Esophagus (tissue), 2 donors: ENCODE measurements around the gene LILRB2. TPM values are rescaled to one million over a fixed set of nuclear protein-coding genes. Genes with fewer than 3 reads are reported as not detected.

Experiments used
- H3K27ac ChIP-seq, 2 donors: one replicate each; pipeline ENCODE4 v1.5.1; 2013; ENCODE audit warnings: low read depth in 2 of 2, mild to moderate bottlenecking in 2 of 2, inconsistent platforms in 1 of 2, low read length in 1 of 2, moderate library complexity in 1 of 2
- H3K27me3 ChIP-seq, 2 donors: one replicate each; pipeline ENCODE4 v1.6.1; 2013; ENCODE audit warnings: low read length in 2 of 2, control low read depth in 1 of 2, mild to moderate bottlenecking in 1 of 2; ENCODE audit not compliant: insufficient read depth in 2 of 2, control insufficient read depth in 1 of 2
- H3K36me3 ChIP-seq, 2 donors: one replicate each; pipeline ENCODE4 v1.6.1; 2013; ENCODE audit warnings: low read length in 1 of 2; ENCODE audit not compliant: control insufficient read depth in 2 of 2, insufficient read depth in 2 of 2
- H3K4me1 ChIP-seq, 2 donors: one replicate each; pipeline ENCODE4 v1.6.1; 2013; ENCODE audit warnings: low read length in 1 of 2; ENCODE audit not compliant: control insufficient read depth in 2 of 2, insufficient read depth in 2 of 2
- H3K4me3 ChIP-seq, 2 donors: one replicate each; pipeline ENCODE4 v1.5.1; 2013; ENCODE audit warnings: low read length in 2 of 2, mild to moderate bottlenecking in 2 of 2, low read depth in 1 of 2, moderate library complexity in 1 of 2
- H3K9me3 ChIP-seq, 2 donors: one replicate each; pipeline ENCODE4 v1.6.1; 2013; ENCODE audit warnings: mild to moderate bottlenecking in 2 of 2, low read depth in 1 of 2, low read length in 1 of 2, moderate library complexity in 1 of 2; ENCODE audit not compliant: control insufficient read depth in 2 of 2, insufficient read depth in 1 of 2
- WGBS, 2 donors: extraction: QIAGEN DNeasy Blood & Tissue Kit; methylation state at CpG; one replicate each; pipeline ENCODE4 v1.1.7; 2013; 5-methylcytosine and 5-hydroxymethylcytosine counted together
- polyA plus RNA-seq, 2 donors: library from polyadenylated mRNA; stranded (reverse); fragments of 200-250 nt; gene quantifications; one replicate each; pipeline ENCODE4 v1.2.3, GENCODE V29; 2013
- donor health status: healthy with polysubstance abuse.
- donor health status: Bipolar disorder and iron deficiency.

LILRB2 gene
- polyA plus RNA-seq, 2 donors: 0.39 to 0.67 TPM

GRCh38 chr19:54309811-54310210, 28.9 kb upstream of the LILRB2 start:
- Histone ChIP-seq H3K9me3 (no peaks in the 10 kb centered on the region), H3K4me3 (no peak overlapping the region)
- WGBS, 2 donors: 72 to 74% methylated on average over 12 of the region's 12 CpGs

GRCh38 chr19:54307389-54308020, 26.6 kb upstream of the LILRB2 start:
- Histone ChIP-seq H3K27me3 (peaks cover 0 to 2% of the 10 kb centered on the region in 2 donors), H3K36me3 (no peaks in the 10 kb centered on the region), H3K4me1 (no peaks in the 10 kb centered on the region), H3K4me3 (no peak overlapping the region), H3K27ac (no peak overlapping the region), H3K9me3 (no peaks in the 10 kb centered on the region)
- 86 to 87% methylated on average over 5 of the region's 5 CpGs for WGBS, 2 donors

More at GRCh38 chr19:54309811-54310210, 28.9 kb upstream of the LILRB2 start:
- Histone ChIP-seq H3K27me3 (peaks cover 0 to 2% of the 10 kb centered on the region in 2 donors), H3K4me1 (no peaks in the 10 kb centered on the region), H3K27ac (no peak overlapping the region), H3K36me3 (no peaks in the 10 kb centered on the region)

GRCh38 chr19:54305141-54305540, 24.2 kb upstream of the LILRB2 start:
- 79 to 85% methylated on average over 1 of the region's 1 CpG for WGBS, 2 donors

GRCh38 chr19:54302257-54302656, 21.3 kb upstream of the LILRB2 start:
- WGBS, 2 donors: 62 to 75% methylated on average over 4 of the region's 4 CpGs
- H3K36me3 ChIP-seq: no peaks in the 10 kb centered on the region
- H3K4me3 ChIP-seq: no peak overlapping the region
- H3K27me3 ChIP-seq: peaks cover 0 to 2% of the 10 kb centered on the region in 2 donors
- H3K4me1 ChIP-seq: no peaks in the 10 kb centered on the region
- H3K27ac ChIP-seq: no peak overlapping the region
- no peaks in the 10 kb centered on the region for H3K9me3 ChIP-seq

More at GRCh38 chr19:54305141-54305540, 24.2 kb upstream of the LILRB2 start:
- Histone ChIP-seq H3K27ac (no peak overlapping the region), H3K9me3 (no peaks in the 10 kb centered on the region), H3K4me1 (no peaks in the 10 kb centered on the region), H3K27me3 (peaks cover 0 to 2% of the 10 kb centered on the region in 2 donors), H3K4me3 (no peak overlapping the region), H3K36me3 (no peaks in the 10 kb centered on the region)

GRCh38 chr19:54299515-54299914, 18.6 kb upstream of the LILRB2 start:
- no peaks in the 10 kb centered on the region for H3K36me3 ChIP-seq
- H3K27me3 ChIP-seq: no peaks in the 10 kb centered on the region
- WGBS, 2 donors: 79 to 85% methylated on average over 5 of the region's 5 CpGs
- no peak overlapping the region for H3K27ac ChIP-seq
- H3K9me3 ChIP-seq: no peaks in the 10 kb centered on the region
- H3K4me1 ChIP-seq: no peaks in the 10 kb centered on the region
- no peak overlapping the region for H3K4me3 ChIP-seq

GRCh38 chr19:54299126-54299498, 18.2 kb upstream of the LILRB2 start:
- no peak overlapping the region for H3K27ac ChIP-seq
- H3K36me3 ChIP-seq: no peaks in the 10 kb centered on the region
- no peak overlapping the region for H3K4me3 ChIP-seq
- no peaks in the 10 kb centered on the region for H3K27me3 ChIP-seq
- H3K4me1 ChIP-seq: no peaks in the 10 kb centered on the region
- 59 to 65% methylated on average over 7 of the region's 7 CpGs for WGBS, 2 donors
- H3K9me3 ChIP-seq: peaks cover 0 to under 1% of the 10 kb centered on the region in 2 donors

GRCh38 chr19:54298357-54299125, 17.6 kb upstream of the LILRB2 start:
- H3K9me3 ChIP-seq: peaks cover 3 to 4% of the 10 kb centered on the region in 2 donors
- H3K36me3 ChIP-seq: no peaks in the 10 kb centered on the region
- H3K4me3 ChIP-seq: no peak overlapping the region
- no peaks in the 10 kb centered on the region for H3K27me3 ChIP-seq
- H3K27ac ChIP-seq: no peak overlapping the region
- 57 to 62% methylated on average over 4 of the region's 4 CpGs for WGBS, 2 donors
- no peaks in the 10 kb centered on the region for H3K4me1 ChIP-seq

GRCh38 chr19:54297759-54298305, 16.9 kb upstream of the LILRB2 start:
- no peak overlapping the region for H3K27ac ChIP-seq
- H3K27me3 ChIP-seq: no peaks in the 10 kb centered on the region
- 38 to 47% methylated on average over 7 of the region's 7 CpGs for WGBS, 2 donors
- peaks cover 3 to 4% of the 10 kb centered on the region in 2 donors for H3K9me3 ChIP-seq
- no peak overlapping the region for H3K4me3 ChIP-seq
- H3K36me3 ChIP-seq: no peaks in the 10 kb centered on the region
- no peaks in the 10 kb centered on the region for H3K4me1 ChIP-seq

GRCh38 chr19:54294539-54294938, 13.6 kb upstream of the LILRB2 start:
- WGBS, 2 donors: 78 to 86% methylated on average over 6 of the region's 6 CpGs
- Histone ChIP-seq H3K27ac (no peak overlapping the region), H3K4me1 (no peaks in the 10 kb centered on the region), H3K9me3 (peaks cover 3 to 4% of the 10 kb centered on the region in 2 donors), H3K36me3 (no peaks in the 10 kb centered on the region), H3K27me3 (no peaks in the 10 kb centered on the region), H3K4me3 (no peak overlapping the region)
